GM18951 (cell line): ENCODE measurements around the gene SLC22A5.

Source experiments
- POLR2A ChIP-seq: IDR thresholded peaks from 4 replicates; pipeline ENCODE4 v1.6.1; 2011; ENCODE audit warnings: mild to moderate bottlenecking; ENCODE audit not compliant: insufficient read length, insufficient read depth; ENCODE audit errors: extremely low read depth
- in situ Hi-C: fragments of 300-500 bp; cut with MboI; formaldehyde crosslinking; loops from one replicate; pipeline ENCODE4 v1.12.0; 2022; ENCODE audit warnings: low sequenced_read_pairs, mixed read lengths, inconsistent platforms; ENCODE audit not compliant: unreplicated experiment

The SLC22A5 gene

GRCh38 chr5:132416306-132417009 lies 46.9 kb downstream of the SLC22A5 start:
- TF ChIP-seq POLR2A: no peak
- in situ Hi-C loops: no loop called here

- in situ Hi-C loops: no loop called here
- TF ChIP-seq POLR2A: no peak
Measured at GRCh38 chr5:132417010-132417439, 47.5 kb downstream of the SLC22A5 start.

- TF ChIP-seq POLR2A: no peak
- in situ Hi-C loops: no loop called here
Measured at GRCh38 chr5:132417461-132417860, 48.0 kb downstream of the SLC22A5 start.

- TF ChIP-seq POLR2A: no peak
- in situ Hi-C loops: no loop called here
Measured at GRCh38 chr5:132417889-132418485, 48.5 kb downstream of the SLC22A5 start.

- no peak for TF ChIP-seq POLR2A
- in situ Hi-C loops: no loop called here
Measured at GRCh38 chr5:132418881-132419280, 49.4 kb downstream of the SLC22A5 start.

- TF ChIP-seq POLR2A: no peak
- in situ Hi-C loops: loop anchor here (5.0 kb wide), 1 partner anchor 73 kb away; the partner anchor contains the start of gene IRF1
Measured at GRCh38 chr5:132419502-132420468, 50.3 kb downstream of the SLC22A5 start.

- in situ Hi-C loops: loop anchor here (5.0 kb wide), 1 partner anchor 72 kb away; the partner anchor contains the start of gene IRF1
- peak; percentile 45 for TF ChIP-seq POLR2A
Measured at GRCh38 chr5:132420706-132421272, 51.3 kb downstream of the SLC22A5 start.

GRCh38 chr5:132421462-132421861 lies 52.0 kb downstream of the SLC22A5 start:
- in situ Hi-C loops: loop anchor here (5.0 kb wide), 1 partner anchor 71 kb away; the partner anchor contains the start of gene IRF1
- TF ChIP-seq POLR2A: no peak

- in situ Hi-C loops: loop anchor here (5.0 kb wide), 1 partner anchor 69 kb away; the partner anchor contains the start of gene IRF1
- TF ChIP-seq POLR2A: peak; percentile 39
Measured at GRCh38 chr5:132422720-132423437, 53.4 kb downstream of the SLC22A5 start.

GRCh38 chr5:132423438-132423898 lies 54.0 kb downstream of the SLC22A5 start:
- peak; percentile 21 for TF ChIP-seq POLR2A
- in situ Hi-C loops: loop anchor here (5.0 kb wide), 1 partner anchor 69 kb away; the partner anchor contains the start of gene IRF1

GRCh38 chr5:132424167-132424880 lies 54.8 kb downstream of the SLC22A5 start:
- no peak for TF ChIP-seq POLR2A
- in situ Hi-C loops: loop anchor here (5.0 kb wide), 1 partner anchor 68 kb away; the partner anchor contains the start of gene IRF1
